Thyroid gland (tissue), 4 donors: Measurements from ENCODE around the gene USP28. TPM values are rescaled to one million over a fixed set of nuclear protein-coding genes. Genes with fewer than 3 reads are reported as not detected.

ENCODE experiments used
- DNase-seq, 2 donors: peaks; one replicate each; pipeline ENCODE4 v3.0.0-alpha.2; 2019
- H3K27ac ChIP-seq, 3 donors: fragments of 200-600 bp; sonication (generic); 1 replicate in 2 of 3; 2 replicates in 1 of 3; pipeline ENCODE4 v1.5.1; 2016 to 2019; ENCODE audit warnings: mild to moderate bottlenecking in 1 of 3, moderate library complexity in 1 of 3
- H3K27me3 ChIP-seq: fragments of 200-600 bp; sonication (generic); one replicate; pipeline ENCODE4 v1.5.1; 2019
- H3K36me3 ChIP-seq, 2 donors: fragments of 200-600 bp; sonication (generic); one replicate each; pipeline ENCODE4 v1.5.1; 2016 to 2019
- H3K4me1 ChIP-seq, 2 donors: fragments of 200-600 bp; sonication (generic); one replicate each; pipeline ENCODE4 v1.5.1; 2017 to 2019
- H3K4me3 ChIP-seq, 3 donors: fragments of 200-600 bp; sonication (generic); replicated peaks in 1 of 3; 1 replicate in 2 of 3; 2 replicates in 1 of 3; pipeline ENCODE4 v1.5.1; 2016; ENCODE audit warnings: mild to moderate bottlenecking in 1 of 3
- H3K9me3 ChIP-seq: fragments of 200-600 bp; sonication (generic); one replicate; pipeline ENCODE4 v1.5.1; 2017
- CTCF ChIP-seq, 6 experiments: fragments of 200-600 bp in 3 of 6; fragments of 450-650 bp in 3 of 6; sonication (generic) in 3 of 6; IDR thresholded peaks; one replicate each; pipeline ENCODE4 v1.5.1; 2016 to 2019; ENCODE audit warnings: antibody characterized with exemption in 6 of 6, mild to moderate bottlenecking in 2 of 6, inconsistent platforms in 1 of 6, moderate library complexity in 1 of 6
- POLR2A ChIP-seq, 2 donors: fragments of 450-650 bp; IDR thresholded peaks; one replicate each; pipeline ENCODE4 v1.6.1; 2017; ENCODE audit warnings: antibody characterized with exemption in 2 of 2, mild to moderate bottlenecking in 2 of 2, moderate library complexity in 1 of 2
- WGBS, 2 donors: methylation state at CpG; one replicate each; pipeline ENCODE4 v1.1.5; 2017; 5-methylcytosine and 5-hydroxymethylcytosine counted together
- intact Hi-C: fragments of 100-400 bp; cut with DNase I; formaldehyde crosslinking; loops from one replicate; pipeline ENCODE4 v1.15.1; 2023
- total RNA-seq, 4 donors: library from RNA; depleted of rRNA; stranded (reverse); fragments of >200 nt; gene quantifications; one replicate each; pipeline ENCODE4 v1.2.3, GENCODE V29; 2016

Gene USP28
- total RNA-seq, 4 donors from 2014 or later = 15.3 to 36.7 (median 26.2) TPM

GRCh38 chr11:113849713-113850112, 25.7 kb downstream of the USP28 start:
- 68 to 70% methylated on average over 4 of the region's 4 CpGs for WGBS, 2 donors
- Histone ChIP-seq H3K27me3 (no peaks in the 10 kb centered on the region), H3K9me3 (no peaks in the 10 kb centered on the region), H3K4me1 (no peaks in the 10 kb centered on the region), H3K27ac (no peak overlapping the region), H3K36me3 (peaks cover 0 to 6% of the 10 kb centered on the region in 2 donors), H3K4me3 (no peak overlapping the region)
- intact Hi-C loops = no loop called here
- no peak for TF ChIP-seq POLR2A (IDR thresholded peaks at IDR 0.05)
- no peak for TF ChIP-seq CTCF (IDR thresholded peaks at IDR 0.05)
- DNase-seq = no peak

GRCh38 chr11:113847580-113847979, 27.8 kb downstream of the USP28 start:
- no peaks in the 10 kb centered on the region for H3K27me3 ChIP-seq
- no peaks in the 10 kb centered on the region for H3K4me1 ChIP-seq
- intact Hi-C loops = no loop called here
- H3K9me3 ChIP-seq = no peaks in the 10 kb centered on the region
- no peak overlapping the region for H3K27ac ChIP-seq
- peaks cover 0 to 6% of the 10 kb centered on the region in 2 donors for H3K36me3 ChIP-seq
- no peak for TF ChIP-seq POLR2A (IDR thresholded peaks at IDR 0.05)
- no peak for TF ChIP-seq CTCF (IDR thresholded peaks at IDR 0.05)
- no peak for DNase-seq
- H3K4me3 ChIP-seq = no peak overlapping the region

- H3K27ac ChIP-seq = no peak overlapping the region
- H3K4me3 ChIP-seq = no peak overlapping the region
- no peaks in the 10 kb centered on the region for H3K9me3 ChIP-seq
- H3K27me3 ChIP-seq = no peaks in the 10 kb centered on the region
- intact Hi-C loops = no loop called here
- 91% methylated on average over 6 of the region's 6 CpGs for WGBS, 2 donors
- no peak for DNase-seq
- H3K4me1 ChIP-seq = no peaks in the 10 kb centered on the region
- H3K36me3 ChIP-seq = peaks cover 0 to 6% of the 10 kb centered on the region in 2 donors
- TF ChIP-seq POLR2A (IDR thresholded peaks at IDR 0.05) = no peak
- no peak for TF ChIP-seq CTCF (IDR thresholded peaks at IDR 0.05)
Measured at GRCh38 chr11:113847111-113847510, 28.3 kb downstream of the USP28 start.

- Histone ChIP-seq H3K27ac (no peak overlapping the region), H3K9me3 (no peaks in the 10 kb centered on the region), H3K36me3 (peaks cover 0 to 8% of the 10 kb centered on the region in 2 donors), H3K27me3 (no peaks in the 10 kb centered on the region), H3K4me3 (no peak overlapping the region), H3K4me1 (no peaks in the 10 kb centered on the region)
- 87 to 100% methylated on average over 1 of the region's 1 CpG for WGBS, 2 donors
- TF ChIP-seq POLR2A (IDR thresholded peaks at IDR 0.05) = no peak
- TF ChIP-seq CTCF (IDR thresholded peaks at IDR 0.05) = no peak
- intact Hi-C loops = no loop called here
- no peak for DNase-seq
Measured at GRCh38 chr11:113841691-113842090, 33.7 kb downstream of the USP28 start.

GRCh38 chr11:113840932-113841664, 34.3 kb downstream of the USP28 start:
- TF ChIP-seq POLR2A (IDR thresholded peaks at IDR 0.05) (no peak), CTCF (IDR thresholded peaks at IDR 0.05) (no peak)
- Histone ChIP-seq H3K36me3 (peaks cover 0 to 8% of the 10 kb centered on the region in 2 donors), H3K4me1 (no peaks in the 10 kb centered on the region), H3K27ac (no peak overlapping the region), H3K27me3 (no peaks in the 10 kb centered on the region), H3K4me3 (no peak overlapping the region), H3K9me3 (no peaks in the 10 kb centered on the region)
- no peak for DNase-seq
- intact Hi-C loops = no loop called here
- 85 to 92% methylated on average over 3 of the region's 3 CpGs for WGBS, 2 donors
